Thymus (tissue), 11 donors: ENCODE measurements around the gene RNF11. TPM values are rescaled to one million over a fixed set of nuclear protein-coding genes. Genes with fewer than 3 reads are reported as not detected.
"Not testable (repeated sequence)": the region's sequence is repeated elsewhere in the genome, so short reads cannot be mapped to it uniquely, and the experiment has no call there.

Experiments
- DNase-seq, 9 donors: peaks; one replicate each; pipeline ENCODE4 v3.0.0-alpha.2; 2013; ENCODE audit warnings: low spot score in 9 of 9, low read depth in 6 of 9, missing footprints in 1 of 9
- H3K27ac ChIP-seq, 2 donors: one replicate each; pipeline ENCODE4 v1.5.1; 2013; ENCODE audit warnings: control low read depth in 1 of 2, low read depth in 1 of 2, low read length in 1 of 2, mild to moderate bottlenecking in 1 of 2, moderate library complexity in 1 of 2
- H3K27me3 ChIP-seq, 2 donors: one replicate each; pipeline ENCODE4 v1.5.1; 2013; ENCODE audit warnings: low read length in 1 of 2; ENCODE audit not compliant: control insufficient read depth in 2 of 2, insufficient read depth in 1 of 2
- H3K36me3 ChIP-seq, 2 donors: one replicate each; pipeline ENCODE4 v1.5.1; 2013; ENCODE audit warnings: low read length in 1 of 2, mild to moderate bottlenecking in 1 of 2, moderate library complexity in 1 of 2; ENCODE audit not compliant: control insufficient read depth in 2 of 2, insufficient read depth in 2 of 2
- H3K4me1 ChIP-seq, 2 donors: one replicate each; pipeline ENCODE4 v1.5.1; 2013; ENCODE audit warnings: low read length in 2 of 2; ENCODE audit not compliant: control insufficient read depth in 2 of 2, insufficient read depth in 2 of 2
- H3K4me3 ChIP-seq, 2 donors: one replicate each; pipeline ENCODE4 v1.5.1; 2013; ENCODE audit warnings: low read length in 2 of 2, control low read depth in 1 of 2, mild to moderate bottlenecking in 1 of 2
- H3K9me3 ChIP-seq, 2 donors: one replicate each; pipeline ENCODE4 v1.5.1; 2013; ENCODE audit warnings: low read length in 1 of 2, mild to moderate bottlenecking in 1 of 2; ENCODE audit not compliant: control insufficient read depth in 2 of 2, insufficient read depth in 1 of 2
- WGBS: extraction: QIAGEN DNeasy Blood & Tissue Kit; methylation state at CpG from one replicate; pipeline ENCODE4 v1.1.7; 2013; 5-methylcytosine and 5-hydroxymethylcytosine counted together
- polyA plus RNA-seq: library from polyadenylated mRNA; stranded (reverse); fragments of 200-250 nt; gene quantifications from one replicate; pipeline ENCODE4 v1.2.3, GENCODE V29; 2013
- total RNA-seq: library from RNA; stranded (reverse); fragments of 120-200 nt; gene quantifications from one replicate; pipeline ENCODE4 v1.2.4, GENCODE V29; 2013
- donor health status: healthy.

Gene RNF11
- total and polyA plus RNA-seq, 2 donors: 45.2 to 67.9 TPM

- H3K4me3 ChIP-seq: no peak overlapping the region
- H3K9me3 ChIP-seq: no peaks in the 10 kb centered on the region
- no peaks in the 10 kb centered on the region for H3K4me1 ChIP-seq
- no peaks in the 10 kb centered on the region for H3K27me3 ChIP-seq
- H3K27ac ChIP-seq: no peak overlapping the region
- 99% methylated on average over 1 of the region's 1 CpG for WGBS
- H3K36me3 ChIP-seq: no peaks in the 10 kb centered on the region
- DNase-seq: no peak
These were observed 11.4 kb downstream of the RNF11 start for GRCh38 chr1:51247499-51247898.

GRCh38 chr1:51249445-51249844 lies 13.4 kb downstream of the RNF11 start:
- H3K9me3 ChIP-seq: no peaks in the 10 kb centered on the region
- DNase-seq: no peak
- H3K4me3 ChIP-seq: no peak overlapping the region
- no peaks in the 10 kb centered on the region for H3K27me3 ChIP-seq
- H3K4me1 ChIP-seq: no peaks in the 10 kb centered on the region
- H3K36me3 ChIP-seq: no peaks in the 10 kb centered on the region
- 98% methylated on average over 1 of the region's 1 CpG for WGBS
- no peak overlapping the region for H3K27ac ChIP-seq

- H3K27ac ChIP-seq, H3K4me1 ChIP-seq, DNase-seq, H3K4me3 ChIP-seq, H3K36me3 ChIP-seq, H3K27me3 ChIP-seq, H3K9me3 ChIP-seq: not testable (repeated sequence)
- whole genome bisulfite sequencing: over 99% methylated on average over 14 of the region's 14 CpGs
These were observed 14.7 kb downstream of the RNF11 start for GRCh38 chr1:51250729-51251128.

GRCh38 chr1:51251165-51251564 lies 15.1 kb downstream of the RNF11 start:
- not testable (repeated sequence) for DNase-seq, H3K9me3 ChIP-seq, H3K36me3 ChIP-seq, H3K27ac ChIP-seq, H3K4me3 ChIP-seq, H3K27me3 ChIP-seq, H3K4me1 ChIP-seq
- WGBS: 99% methylated on average over 20 of the region's 20 CpGs

- WGBS: 97% methylated on average over 6 of the region's 6 CpGs
- Histone ChIP-seq H3K4me3 (no peak overlapping the region), H3K27me3 (no peaks in the 10 kb centered on the region), H3K36me3 (no peaks in the 10 kb centered on the region), H3K27ac (no peak overlapping the region), H3K4me1 (no peaks in the 10 kb centered on the region), H3K9me3 (no peaks in the 10 kb centered on the region)
- no peak for DNase-seq
These were observed 16.3 kb downstream of the RNF11 start for GRCh38 chr1:51252366-51252765.

GRCh38 chr1:51253691-51254090 lies 17.6 kb downstream of the RNF11 start:
- no peaks in the 10 kb centered on the region for H3K9me3 ChIP-seq
- H3K4me1 ChIP-seq: no peaks in the 10 kb centered on the region
- H3K27ac ChIP-seq: no peak overlapping the region
- H3K27me3 ChIP-seq: no peaks in the 10 kb centered on the region
- H3K36me3 ChIP-seq: no peaks in the 10 kb centered on the region
- DNase-seq: no peak
- WGBS: 98% methylated on average over 5 of the region's 5 CpGs
- no peak overlapping the region for H3K4me3 ChIP-seq

GRCh38 chr1:51255331-51255730 lies 19.3 kb downstream of the RNF11 start:
- DNase-seq: no peak
- H3K27me3 ChIP-seq: no peaks in the 10 kb centered on the region
- WGBS: 98% methylated on average over 3 of the region's 3 CpGs
- no peak overlapping the region for H3K27ac ChIP-seq
- H3K36me3 ChIP-seq: no peaks in the 10 kb centered on the region
- H3K4me1 ChIP-seq: no peaks in the 10 kb centered on the region
- no peak overlapping the region for H3K4me3 ChIP-seq
- no peaks in the 10 kb centered on the region for H3K9me3 ChIP-seq

- no peaks in the 10 kb centered on the region for H3K27me3 ChIP-seq
- no peaks in the 10 kb centered on the region for H3K9me3 ChIP-seq
- no peaks in the 10 kb centered on the region for H3K36me3 ChIP-seq
- no peak overlapping the region for H3K4me3 ChIP-seq
- no peak for DNase-seq
- no peaks in the 10 kb centered on the region for H3K4me1 ChIP-seq
- WGBS: 99% methylated on average over 4 of the region's 4 CpGs
- no peak overlapping the region for H3K27ac ChIP-seq
These were observed 27.2 kb downstream of the RNF11 start for GRCh38 chr1:51263147-51263877.

GRCh38 chr1:51264451-51264850 lies 28.4 kb downstream of the RNF11 start:
- 74% methylated on average over 3 of the region's 3 CpGs for WGBS
- DNase-seq: no peak

More at GRCh38 chr1:51264451-51264850, 28.4 kb downstream of the RNF11 start:
- no peaks in the 10 kb centered on the region for H3K27me3 ChIP-seq
- no peak overlapping the region for H3K4me3 ChIP-seq
- H3K36me3 ChIP-seq: no peaks in the 10 kb centered on the region
- H3K4me1 ChIP-seq: no peaks in the 10 kb centered on the region
- no peaks in the 10 kb centered on the region for H3K9me3 ChIP-seq
- H3K27ac ChIP-seq: no peak overlapping the region
